Left colon (tissue), 2 donors: Measurements from ENCODE around the gene ARHGEF7. TPM values are rescaled to one million over a fixed set of nuclear protein-coding genes. Genes with fewer than 3 reads are reported as not detected.

ENCODE experiments used
- ATAC-seq: fragments of 200-7000 bp; cut with Tn5 transposase; one replicate; pipeline ENCODE4 v1.9.1; 2020; ENCODE audit warnings: mild to moderate bottlenecking, moderate library complexity
- DNase-seq, 2 donors: peaks; one replicate each; pipeline ENCODE4 v3.0.0-alpha.2; 2020
- intact Hi-C, 2 donors: fragments of 100-400 bp; cut with DNase I in 1 of 2; cut with micrococcal nuclease in 1 of 2; formaldehyde crosslinking; loops; one replicate each; pipeline versions ENCODE4 v1.11.2 to v1.14.0; 2022; cut with DNase I, micrococcal nuclease
- total RNA-seq, 2 donors: library from RNA; stranded (reverse); fragmentation: NEBNext Ultra II Directional; extraction: Animal tissue kit (Norgen Biotek cat#: 25700); gene quantifications; one replicate each; pipeline ENCODE4 v1.2.1, GENCODE V29; 2021
- donor health status: DM: no; HTN: no; CAD: no.
- donor health status: DM: yes; HTN: yes; CAD: no.

ARHGEF7 gene
- total RNA-seq, 2 donors from 2014 or later = 53.0 to 53.5 TPM

- intact Hi-C loops = no loop called here
- DNase-seq = no peak
- ATAC-seq = no peak
Measured at GRCh38 chr13:111295886-111296285, 180.8 kb downstream of the ARHGEF7 start.

GRCh38 chr13:111296417-111296816 is 181.3 kb downstream of the ARHGEF7 start:
- intact Hi-C loops = no loop called here
- DNase-seq = no peak
- ATAC-seq = no peak

- no peak for DNase-seq
- intact Hi-C loops = no loop called here
- ATAC-seq = no peak
Measured at GRCh38 chr13:111298214-111298975, 183.3 kb downstream of the ARHGEF7 start.

GRCh38 chr13:111302045-111302726 is 187.1 kb downstream of the ARHGEF7 start:
- DNase-seq (no peak), ATAC-seq (no peak)
- intact Hi-C loops = no loop called here

GRCh38 chr13:111303559-111303958 is 188.4 kb downstream of the ARHGEF7 start:
- intact Hi-C loops = no loop called here
- no peak for ATAC-seq
- DNase-seq = no peak

GRCh38 chr13:111304041-111304544 is 189.0 kb downstream of the ARHGEF7 start:
- intact Hi-C loops = no loop called here
- ATAC-seq (no peak), DNase-seq (no peak)

- intact Hi-C loops = no loop called here
- ATAC-seq (no peak), DNase-seq (no peak)
Measured at GRCh38 chr13:111304603-111305289, 189.6 kb downstream of the ARHGEF7 start.

GRCh38 chr13:111312944-111313590 is 198.0 kb downstream of the ARHGEF7 start:
- no peak for DNase-seq
- intact Hi-C loops = no loop called here
- ATAC-seq = no peak

- no peak for DNase-seq
- intact Hi-C loops = no loop called here
- no peak for ATAC-seq
Measured at GRCh38 chr13:111313911-111314425, 198.9 kb downstream of the ARHGEF7 start.

- no peak for DNase-seq
- intact Hi-C loops = no loop called here
- no peak for ATAC-seq
Measured at GRCh38 chr13:111314852-111315251, 199.7 kb downstream of the ARHGEF7 start.

GRCh38 chr13:111315347-111315995 is 200.4 kb downstream of the ARHGEF7 start:
- DNase-seq = no peak
- intact Hi-C loops = no loop called here
- no peak for ATAC-seq

GRCh38 chr13:111316161-111316730 is 201.1 kb downstream of the ARHGEF7 start:
- intact Hi-C loops = no loop called here
- DNase-seq = no peak
- no peak for ATAC-seq

- DNase-seq = no peak
- intact Hi-C loops = no loop called here
- ATAC-seq = no peak
Measured at GRCh38 chr13:111317042-111317550, 202.0 kb downstream of the ARHGEF7 start.

GRCh38 chr13:111317571-111318345 is 202.6 kb downstream of the ARHGEF7 start:
- intact Hi-C loops = no loop called here
- DNase-seq (no peak), ATAC-seq (no peak)

- ATAC-seq (no peak), DNase-seq (no peak)
- intact Hi-C loops = no loop called here
Measured at GRCh38 chr13:111318386-111318785, 203.3 kb downstream of the ARHGEF7 start.

- ATAC-seq = no peak
- no peak for DNase-seq
- intact Hi-C loops = no loop called here
Measured at GRCh38 chr13:111319521-111319920, 204.4 kb downstream of the ARHGEF7 start.
